ENCODE measurements around the gene TRIM14.

GRCh38 chr9:98144631-98145030 is 25.6 kb upstream of the TRIM14 start:
- TF ChIP-seq POLR2AphosphoS5 (IDR thresholded peaks at IDR 0.05; ENCODE audit: low read depth, low read length) (no peak), TAF1 (IDR thresholded peaks at IDR 0.05; ENCODE audit: borderline replicate concordance, insufficient read depth, low read length) (no peak), SIN3A (IDR thresholded peaks at IDR 0.05; ENCODE audit: borderline replicate concordance, insufficient read depth, low read length) (no peak)
